ENCODE data around the gene RPL27A. TPM values are rescaled to one million over a fixed set of nuclear protein-coding genes. Genes with fewer than 3 reads are reported as not detected.

Gene RPL27A
- total RNA-seq, 2 donors from 2014 or later: 1,682 to 1,804 TPM

DNA sequence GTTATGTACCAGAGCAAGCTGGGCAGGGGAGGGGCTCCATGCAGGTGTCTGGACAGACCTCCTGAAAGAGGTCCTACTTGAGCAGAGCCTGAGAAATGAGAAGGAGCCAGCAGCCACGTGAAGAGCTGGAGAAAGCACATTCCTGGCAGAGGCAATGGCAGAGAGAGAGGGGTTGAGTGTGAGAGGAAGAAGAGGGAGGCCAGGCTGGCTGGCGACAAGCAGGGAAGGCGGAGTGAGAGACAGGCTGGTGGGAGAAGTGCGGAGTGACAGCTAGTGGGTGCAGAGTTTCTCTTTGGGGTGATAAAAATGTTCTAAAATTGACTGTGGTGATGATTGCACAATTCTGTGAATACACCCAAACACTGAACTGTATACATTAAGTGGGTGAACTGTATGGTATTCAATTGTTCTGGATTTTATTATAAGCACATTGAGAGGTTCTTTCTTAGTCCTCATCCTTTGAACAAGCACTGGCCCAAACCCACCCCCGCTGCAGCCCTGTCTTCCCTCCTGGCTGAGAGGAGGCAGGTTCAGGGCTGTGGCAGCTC is 29.4 kb downstream of the RPL27A start:
- Mint-ChIP-seq H3K4me1 (no peaks in the 10 kb centered on the region), H3K36me3 (ENCODE audit: low read depth) (no peaks in the 10 kb centered on the region), H3K27me3 (peaks cover 24% of the 10 kb centered on the region), H3K4me3 (no peak overlapping the region), H3K27ac (peak overlapping the region; percentile 27)
- no peak for DNase-seq
- no peak for ATAC-seq
- H3K9me3 ChIP-seq (ENCODE audit: control insufficient read depth, low read length, poor library complexity, severe bottlenecking): no peaks in the 10 kb centered on the region

DNA sequence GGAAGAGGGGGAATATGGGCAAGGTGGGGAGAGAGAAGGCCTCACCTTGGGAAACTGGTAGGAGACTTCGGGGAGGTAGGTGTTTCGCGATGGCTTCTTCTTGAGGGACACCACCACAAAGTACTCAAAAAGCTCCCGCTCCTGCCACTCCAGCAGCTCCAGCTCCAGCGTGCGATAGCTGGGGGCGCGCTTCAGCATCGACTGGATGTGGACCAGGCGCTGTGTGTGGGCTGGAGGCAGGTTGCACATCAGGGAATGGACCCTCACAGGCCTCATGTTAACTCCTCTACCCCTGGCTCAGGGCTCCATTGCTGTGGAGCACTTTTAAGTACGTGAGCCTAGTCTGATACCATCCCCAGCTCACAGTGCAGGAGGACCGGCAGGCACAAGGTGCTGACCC is 29.9 kb downstream of the RPL27A start:
- DNase-seq (no peak), ATAC-seq (no peak)
- H3K9me3 ChIP-seq (ENCODE audit: control insufficient read depth, low read length, poor library complexity, severe bottlenecking): no peaks in the 10 kb centered on the region
- no peaks in the 10 kb centered on the region for H3K36me3 Mint-ChIP-seq (ENCODE audit: low read depth)
- no peak overlapping the region for H3K4me3 Mint-ChIP-seq
- H3K4me1 Mint-ChIP-seq: peaks cover 4% of the 10 kb centered on the region
- peaks cover 24% of the 10 kb centered on the region for H3K27me3 Mint-ChIP-seq
- H3K27ac Mint-ChIP-seq: peak overlapping the region; percentile 27

DNA sequence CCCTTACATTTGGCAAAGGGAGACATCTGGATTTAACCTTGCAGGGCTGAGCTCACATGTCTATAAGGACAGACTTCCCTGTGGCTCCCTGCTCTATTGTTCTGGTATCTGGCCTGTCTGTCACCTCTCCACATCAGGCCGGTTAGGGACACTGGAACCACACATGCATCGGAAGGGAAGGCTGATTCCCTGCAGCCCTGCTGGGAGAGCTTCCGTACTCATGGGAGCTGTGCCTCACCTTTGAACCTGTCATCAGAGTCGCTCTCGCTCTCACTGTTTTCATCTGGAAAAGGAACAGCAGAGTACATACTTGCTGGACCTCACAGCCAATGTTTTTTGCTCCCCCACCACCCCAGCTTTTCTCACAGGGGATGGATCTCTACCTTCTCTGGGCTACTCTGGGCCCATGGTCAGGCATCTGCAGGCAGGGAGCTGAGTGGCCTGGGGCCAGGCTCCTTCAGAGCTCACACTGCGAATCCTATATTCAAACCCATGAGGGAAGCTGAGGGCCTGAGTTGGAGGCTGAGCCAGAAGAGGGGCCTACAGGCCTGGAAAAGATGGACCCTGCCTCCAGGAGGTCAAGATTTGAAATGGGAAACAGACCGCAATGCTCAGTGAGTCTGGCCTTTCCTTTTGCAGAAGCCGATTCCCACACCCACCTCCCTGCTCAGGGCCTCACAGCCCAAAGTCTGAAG is 31.3 kb downstream of the RPL27A start:
- DNase-seq (no peak), ATAC-seq (no peak)
- Mint-ChIP-seq H3K4me3 (no peak overlapping the region), H3K4me1 (peaks cover 4% of the 10 kb centered on the region), H3K27ac (no peak overlapping the region), H3K27me3 (peaks cover 24% of the 10 kb centered on the region), H3K36me3 (ENCODE audit: low read depth) (no peaks in the 10 kb centered on the region)
- H3K9me3 ChIP-seq (ENCODE audit: control insufficient read depth, low read length, poor library complexity, severe bottlenecking): no peaks in the 10 kb centered on the region

DNA sequence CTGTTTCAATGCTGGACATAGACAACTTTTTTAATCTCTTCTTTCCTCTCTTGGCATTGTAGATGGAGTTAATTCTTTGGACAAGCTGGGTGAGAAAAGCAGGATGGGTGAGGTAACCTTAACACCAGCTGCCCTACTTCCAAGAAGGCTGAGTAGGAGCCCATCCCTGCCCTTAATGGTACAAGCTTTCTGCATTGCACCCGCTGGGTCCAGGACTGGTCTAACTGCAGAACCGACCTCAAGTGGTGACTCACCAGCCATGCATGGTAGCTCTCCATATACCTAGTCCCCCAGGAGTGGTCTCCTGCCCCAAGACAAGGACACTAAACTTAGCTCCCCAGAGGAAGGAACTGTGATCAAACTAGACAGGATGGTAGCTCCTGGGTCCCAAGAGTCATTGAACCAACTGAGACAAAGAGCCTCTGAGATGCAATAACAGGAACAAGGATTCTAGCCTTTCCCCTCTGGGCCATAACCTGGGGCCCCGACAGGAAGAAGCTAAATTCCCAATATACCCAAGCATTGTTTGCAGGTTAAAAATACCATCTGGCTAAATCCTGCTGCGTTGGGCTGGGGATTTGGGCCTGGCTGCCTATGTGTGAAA is 32.1 kb downstream of the RPL27A start:
- Mint-ChIP-seq H3K27ac (no peak overlapping the region), H3K4me1 (peaks cover 4% of the 10 kb centered on the region), H3K36me3 (ENCODE audit: low read depth) (no peaks in the 10 kb centered on the region), H3K4me3 (no peak overlapping the region), H3K27me3 (peaks cover 19% of the 10 kb centered on the region)
- H3K9me3 ChIP-seq (ENCODE audit: control insufficient read depth, low read length, poor library complexity, severe bottlenecking): no peaks in the 10 kb centered on the region
- ATAC-seq: no peak
- no peak for DNase-seq

DNA sequence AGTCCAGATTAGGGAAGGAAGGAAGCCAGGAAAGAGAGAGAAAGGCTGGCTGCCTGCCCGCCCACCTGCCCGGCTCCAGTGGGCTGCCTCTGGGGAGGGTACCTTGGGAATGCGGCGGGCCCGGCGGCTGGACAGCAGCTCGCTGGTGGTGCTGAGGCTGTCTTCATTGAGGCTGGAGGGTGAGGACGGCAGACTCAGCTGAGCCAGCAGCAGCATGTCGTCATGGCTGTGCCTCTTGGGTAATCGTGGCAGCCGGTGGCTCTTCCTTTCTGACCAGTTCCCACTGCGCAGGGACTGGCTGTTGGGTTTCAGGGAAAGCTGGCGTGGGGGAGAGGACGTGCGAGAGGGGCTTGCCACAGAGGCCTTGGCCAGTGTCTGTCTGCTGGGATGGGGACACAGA is 32.9 kb downstream of the RPL27A start:
- Mint-ChIP-seq H3K4me3 (no peak overlapping the region), H3K27me3 (peaks cover 23% of the 10 kb centered on the region), H3K27ac (no peak overlapping the region), H3K36me3 (ENCODE audit: low read depth) (no peaks in the 10 kb centered on the region), H3K4me1 (peaks cover 4% of the 10 kb centered on the region)
- H3K9me3 ChIP-seq (ENCODE audit: control insufficient read depth, low read length, poor library complexity, severe bottlenecking): no peaks in the 10 kb centered on the region
- ATAC-seq (no peak), DNase-seq (no peak)

DNA sequence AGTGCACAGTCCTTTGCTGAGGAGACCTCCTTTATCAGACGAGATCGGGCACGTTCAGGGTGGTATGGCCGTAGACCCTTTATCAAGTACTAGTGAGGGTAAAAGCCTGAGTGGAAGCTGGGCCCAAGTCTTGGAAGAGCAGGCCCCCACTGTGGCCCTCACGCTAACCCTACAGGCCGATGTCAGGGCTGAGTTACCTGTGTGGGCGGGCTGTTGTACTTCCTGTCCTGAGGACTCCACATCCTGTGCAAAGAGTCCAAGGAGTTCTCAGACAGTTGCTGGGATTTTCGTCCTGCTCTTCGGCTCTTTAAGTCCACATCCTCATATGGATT is 34.9 kb downstream of the RPL27A start:
- Mint-ChIP-seq H3K36me3 (ENCODE audit: low read depth) (no peaks in the 10 kb centered on the region), H3K27me3 (peaks cover 27% of the 10 kb centered on the region), H3K27ac (no peak overlapping the region), H3K4me3 (no peak overlapping the region), H3K4me1 (peaks cover 4% of the 10 kb centered on the region)
- DNase-seq (no peak), ATAC-seq (no peak)
- H3K9me3 ChIP-seq (ENCODE audit: control insufficient read depth, low read length, poor library complexity, severe bottlenecking): no peaks in the 10 kb centered on the region

DNA sequence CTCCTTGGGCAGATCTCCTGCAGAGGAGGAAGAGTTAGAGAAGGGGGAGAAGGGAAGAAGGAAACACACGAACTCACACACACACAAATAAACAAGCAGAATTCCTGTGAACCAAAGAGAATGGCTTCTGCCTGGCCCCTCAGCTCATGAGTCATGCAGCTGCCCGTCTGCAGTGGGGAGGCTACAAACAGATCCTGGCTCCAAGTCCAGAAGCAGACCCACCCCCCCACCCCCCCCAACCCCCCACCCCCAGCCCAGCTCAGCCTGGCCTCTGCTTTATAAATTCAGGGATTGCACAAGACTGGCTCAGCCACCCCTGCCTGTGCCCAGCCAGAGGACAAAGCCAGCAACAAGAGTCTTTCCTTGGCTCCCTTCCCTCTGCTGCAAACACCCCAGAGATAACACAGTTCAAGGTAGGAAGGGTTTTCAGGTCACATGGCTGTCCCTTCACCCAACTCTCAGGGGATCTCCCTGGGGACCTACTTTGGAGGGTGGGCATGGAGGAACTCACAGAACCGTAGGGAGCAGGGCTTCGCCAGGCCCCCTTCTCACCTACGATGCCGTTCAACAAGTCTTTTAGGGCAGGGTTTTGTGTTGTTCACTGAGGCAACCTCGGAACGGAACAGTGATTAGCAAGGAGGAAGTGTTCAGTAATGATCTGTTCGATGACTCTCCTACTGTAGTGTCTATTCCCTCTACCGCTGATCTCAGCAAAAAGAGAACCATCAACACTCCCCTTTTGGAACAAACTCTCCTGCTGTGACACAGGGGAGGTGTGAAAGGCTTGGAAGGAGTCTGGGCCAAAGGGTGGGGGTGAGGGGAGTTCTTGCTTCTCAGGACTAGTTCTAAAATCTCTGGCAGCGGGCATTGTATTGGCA is 35.5 kb downstream of the RPL27A start:
- no peak for DNase-seq
- Mint-ChIP-seq H3K27ac (no peak overlapping the region), H3K27me3 (peaks cover 33% of the 10 kb centered on the region), H3K4me3 (no peak overlapping the region), H3K4me1 (peaks cover 4% of the 10 kb centered on the region), H3K36me3 (ENCODE audit: low read depth) (no peaks in the 10 kb centered on the region)
- ATAC-seq: no peak
- H3K9me3 ChIP-seq (ENCODE audit: control insufficient read depth, low read length, poor library complexity, severe bottlenecking): no peaks in the 10 kb centered on the region

DNA sequence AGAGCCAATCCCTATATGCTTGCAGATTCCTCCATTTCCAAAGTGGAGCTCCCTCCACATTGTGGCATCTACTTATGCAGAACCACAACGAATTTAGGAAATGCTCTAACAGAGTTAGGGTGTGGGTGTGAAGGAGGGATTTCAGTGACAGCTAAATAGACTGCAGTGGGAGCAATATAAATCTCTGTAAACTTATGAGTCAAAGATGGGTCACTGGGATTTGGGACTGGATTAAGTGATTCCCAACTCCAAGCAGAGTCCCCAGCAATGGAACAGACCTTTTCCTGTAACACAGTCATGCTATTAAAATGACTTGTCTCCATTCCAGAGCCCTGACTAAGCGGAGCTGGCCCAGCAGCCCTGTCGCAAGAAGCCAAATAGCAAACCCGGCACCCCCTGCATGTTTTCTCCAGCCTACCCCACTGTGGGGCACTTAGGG is 36.6 kb downstream of the RPL27A start:
- Mint-ChIP-seq H3K27me3 (peaks cover 33% of the 10 kb centered on the region), H3K4me3 (no peak overlapping the region), H3K27ac (no peak overlapping the region), H3K36me3 (ENCODE audit: low read depth) (no peaks in the 10 kb centered on the region), H3K4me1 (peaks cover 4% of the 10 kb centered on the region)
- no peaks in the 10 kb centered on the region for H3K9me3 ChIP-seq (ENCODE audit: control insufficient read depth, low read length, poor library complexity, severe bottlenecking)
- DNase-seq: no peak
- ATAC-seq: no peak

DNA sequence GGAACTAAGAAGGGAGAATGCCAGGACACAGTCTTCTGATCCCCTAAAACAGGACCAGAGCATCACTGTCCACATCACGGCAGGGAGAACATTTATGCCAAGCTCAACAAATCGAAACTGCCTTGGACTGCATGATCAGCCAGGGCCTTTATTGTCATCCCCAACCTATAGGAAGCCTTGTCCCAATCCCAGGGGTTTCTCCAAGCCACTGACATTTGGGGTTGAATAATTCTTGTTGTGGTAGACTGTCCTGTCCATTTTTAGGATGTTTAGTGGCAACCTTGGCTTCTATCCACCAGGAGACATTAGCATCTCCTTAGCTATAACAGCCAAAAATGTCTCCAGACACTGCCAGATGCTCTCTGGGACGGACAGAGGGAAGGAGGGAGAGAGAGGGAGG is 37.1 kb downstream of the RPL27A start:
- no peak overlapping the region for H3K27ac Mint-ChIP-seq
- DNase-seq: no peak
- no peaks in the 10 kb centered on the region for H3K9me3 ChIP-seq (ENCODE audit: control insufficient read depth, low read length, poor library complexity, severe bottlenecking)
- H3K27me3 Mint-ChIP-seq: peaks cover 28% of the 10 kb centered on the region
- H3K4me3 Mint-ChIP-seq: no peak overlapping the region
- H3K36me3 Mint-ChIP-seq (ENCODE audit: low read depth): no peaks in the 10 kb centered on the region
- H3K4me1 Mint-ChIP-seq: peaks cover 4% of the 10 kb centered on the region
- ATAC-seq: no peak

DNA sequence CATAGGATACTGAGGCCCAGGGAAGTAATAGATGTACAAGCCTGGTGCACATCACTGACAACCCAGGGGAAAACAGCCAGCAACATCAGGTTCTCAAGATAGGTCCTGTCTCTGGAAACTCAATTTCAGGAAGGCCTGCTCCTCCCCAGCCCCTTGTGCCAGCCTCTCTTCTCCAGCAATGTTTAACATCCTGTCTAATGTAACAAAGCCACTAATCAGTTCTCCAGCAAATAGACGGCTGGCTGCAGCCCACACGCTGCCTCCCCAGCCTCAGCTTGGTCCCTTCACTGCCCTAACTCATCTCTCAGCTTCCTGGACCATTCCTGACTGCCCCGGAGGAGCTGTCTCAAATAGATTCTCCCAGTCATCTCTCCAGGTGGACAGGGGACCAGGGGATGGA is 37.8 kb downstream of the RPL27A start:
- ATAC-seq: no peak
- Mint-ChIP-seq H3K36me3 (ENCODE audit: low read depth) (no peaks in the 10 kb centered on the region), H3K4me1 (peaks cover 4% of the 10 kb centered on the region), H3K4me3 (peak overlapping the region; percentile 25), H3K27me3 (peaks cover 26% of the 10 kb centered on the region), H3K27ac (no peak overlapping the region)
- no peaks in the 10 kb centered on the region for H3K9me3 ChIP-seq (ENCODE audit: control insufficient read depth, low read length, poor library complexity, severe bottlenecking)
- DNase-seq: no peak

DNA sequence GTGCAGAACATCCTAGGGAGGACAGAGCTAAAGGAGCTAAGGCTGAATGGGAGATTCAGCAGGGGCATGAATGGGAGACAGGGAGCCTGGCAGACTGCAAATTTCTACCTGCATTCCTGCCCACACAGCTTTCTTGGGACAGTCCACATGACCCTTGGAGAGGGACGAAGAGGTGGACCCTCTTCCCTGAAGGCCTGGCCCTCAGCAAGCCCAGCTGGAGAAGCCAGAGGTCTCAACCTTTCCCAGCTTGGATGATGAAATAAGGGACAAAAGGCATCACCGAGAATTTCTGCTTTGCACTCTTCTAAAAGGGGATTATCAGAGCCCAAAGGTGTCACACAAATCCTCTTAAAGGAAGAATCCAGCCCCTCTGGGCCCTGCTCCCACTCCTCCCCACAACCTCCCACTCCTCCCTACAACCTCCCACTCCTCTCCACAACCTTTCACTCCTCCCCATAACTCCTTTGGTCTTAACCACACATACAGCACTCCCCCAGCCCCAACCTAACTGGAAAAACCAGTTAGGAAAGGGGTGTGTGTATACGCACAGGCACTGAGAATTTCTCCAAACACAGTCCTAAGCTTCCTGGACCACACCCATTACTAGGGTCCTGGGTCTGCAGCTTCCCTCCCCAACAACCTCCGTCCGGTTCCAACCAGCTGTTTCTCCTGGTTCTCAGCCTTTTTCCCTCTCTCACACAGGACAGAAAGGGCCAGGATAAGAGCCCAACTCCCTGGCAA is 38.4 kb downstream of the RPL27A start:
- H3K9me3 ChIP-seq (ENCODE audit: control insufficient read depth, low read length, poor library complexity, severe bottlenecking): no peaks in the 10 kb centered on the region
- ATAC-seq (no peak), DNase-seq (no peak)
- H3K27ac Mint-ChIP-seq: no peak overlapping the region
- H3K36me3 Mint-ChIP-seq (ENCODE audit: low read depth): no peaks in the 10 kb centered on the region
- peaks cover 21% of the 10 kb centered on the region for H3K27me3 Mint-ChIP-seq
- H3K4me1 Mint-ChIP-seq: peaks cover 4% of the 10 kb centered on the region
- no peak overlapping the region for H3K4me3 Mint-ChIP-seq

DNA sequence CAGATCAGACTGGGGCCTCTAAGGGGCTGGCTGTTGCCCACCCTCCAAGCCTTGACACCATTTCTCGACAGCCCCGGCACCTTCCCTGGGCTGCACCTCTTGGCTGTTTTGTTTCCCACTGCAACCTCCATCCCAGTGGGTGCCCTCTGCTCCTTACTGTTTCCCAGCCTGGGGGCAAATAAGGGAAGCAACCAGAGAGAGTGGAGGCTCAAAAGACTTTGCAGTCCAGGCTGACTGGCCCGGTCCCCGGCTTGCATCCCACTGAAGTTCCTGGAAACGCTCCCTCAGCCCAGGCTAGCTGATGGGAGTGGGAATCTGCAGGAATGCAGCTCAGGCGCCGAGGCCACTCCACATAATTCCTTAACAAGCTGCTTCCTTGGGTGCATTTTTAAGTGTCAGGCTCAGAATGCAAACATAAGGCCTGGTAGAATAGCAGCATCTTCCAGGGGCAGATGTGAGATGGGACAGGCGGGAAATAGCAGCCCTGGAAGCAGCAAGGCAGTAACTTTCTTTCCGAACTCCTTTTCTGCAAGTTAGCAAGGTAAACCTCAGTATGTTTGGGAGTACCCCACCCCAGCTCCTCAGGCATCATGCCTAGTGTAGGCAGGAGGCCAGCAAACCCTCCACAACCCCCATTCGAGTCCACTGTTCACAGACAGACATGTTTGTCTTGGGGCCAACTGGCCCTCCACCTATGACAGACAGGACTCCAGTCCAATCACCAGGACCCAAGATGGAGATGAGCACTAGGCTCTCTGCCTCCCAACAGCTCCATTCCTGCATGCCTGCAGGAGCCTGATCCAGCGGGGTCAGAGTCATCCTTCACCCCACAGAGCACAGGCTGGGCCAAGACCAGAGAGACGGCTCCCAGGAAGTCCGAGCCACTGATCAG is 39.3 kb downstream of the RPL27A start:
- no peak for ATAC-seq
- Mint-ChIP-seq H3K4me1 (peaks cover 4% of the 10 kb centered on the region), H3K4me3 (no peak overlapping the region), H3K27me3 (peaks cover 21% of the 10 kb centered on the region), H3K36me3 (ENCODE audit: low read depth) (no peaks in the 10 kb centered on the region), H3K27ac (no peak overlapping the region)
- no peak for DNase-seq
- H3K9me3 ChIP-seq (ENCODE audit: control insufficient read depth, low read length, poor library complexity, severe bottlenecking): no peaks in the 10 kb centered on the region
